ENCODE results near the gene IQCE.

GRCh38 chr7:2663121-2663886 lies 104.5 kb downstream of the IQCE start:
- TF ChIP-seq EZH2 (IDR thresholded peaks at IDR 0.05) (no peak), SP1 (IDR thresholded peaks at IDR 0.05; ENCODE audit: low read depth) (no peak), CTCF (IDR thresholded peaks at IDR 0.05 in 2 of 3, conservative IDR thresholded peaks at IDR 0.05 in 1 of 3; ENCODE audit: borderline replicate concordance in 1 of 3, insufficient read depth in 1 of 3, low read depth in 2 of 3, low read length in 2 of 3) (no peak), POLR2A (IDR thresholded peaks at IDR 0.05; ENCODE audit: borderline replicate concordance, extremely low read depth, insufficient read depth, insufficient read length) (no peak), SIN3A (IDR thresholded peaks at IDR 0.05; ENCODE audit: low read depth) (no peak), YY1 (IDR thresholded peaks at IDR 0.05; ENCODE audit: extremely low read depth, insufficient replicate concordance, low read depth, low read length) (no peak), FOSL1 (IDR thresholded peaks at IDR 0.05; ENCODE audit: low read depth) (no peak), POLR2AphosphoS5 (IDR thresholded peaks at IDR 0.05; ENCODE audit: low read depth, low read length) (peak; percentile 23; the same call in 1 of the 2 replicates)
- TF ChIP-seq, protein P1, sequence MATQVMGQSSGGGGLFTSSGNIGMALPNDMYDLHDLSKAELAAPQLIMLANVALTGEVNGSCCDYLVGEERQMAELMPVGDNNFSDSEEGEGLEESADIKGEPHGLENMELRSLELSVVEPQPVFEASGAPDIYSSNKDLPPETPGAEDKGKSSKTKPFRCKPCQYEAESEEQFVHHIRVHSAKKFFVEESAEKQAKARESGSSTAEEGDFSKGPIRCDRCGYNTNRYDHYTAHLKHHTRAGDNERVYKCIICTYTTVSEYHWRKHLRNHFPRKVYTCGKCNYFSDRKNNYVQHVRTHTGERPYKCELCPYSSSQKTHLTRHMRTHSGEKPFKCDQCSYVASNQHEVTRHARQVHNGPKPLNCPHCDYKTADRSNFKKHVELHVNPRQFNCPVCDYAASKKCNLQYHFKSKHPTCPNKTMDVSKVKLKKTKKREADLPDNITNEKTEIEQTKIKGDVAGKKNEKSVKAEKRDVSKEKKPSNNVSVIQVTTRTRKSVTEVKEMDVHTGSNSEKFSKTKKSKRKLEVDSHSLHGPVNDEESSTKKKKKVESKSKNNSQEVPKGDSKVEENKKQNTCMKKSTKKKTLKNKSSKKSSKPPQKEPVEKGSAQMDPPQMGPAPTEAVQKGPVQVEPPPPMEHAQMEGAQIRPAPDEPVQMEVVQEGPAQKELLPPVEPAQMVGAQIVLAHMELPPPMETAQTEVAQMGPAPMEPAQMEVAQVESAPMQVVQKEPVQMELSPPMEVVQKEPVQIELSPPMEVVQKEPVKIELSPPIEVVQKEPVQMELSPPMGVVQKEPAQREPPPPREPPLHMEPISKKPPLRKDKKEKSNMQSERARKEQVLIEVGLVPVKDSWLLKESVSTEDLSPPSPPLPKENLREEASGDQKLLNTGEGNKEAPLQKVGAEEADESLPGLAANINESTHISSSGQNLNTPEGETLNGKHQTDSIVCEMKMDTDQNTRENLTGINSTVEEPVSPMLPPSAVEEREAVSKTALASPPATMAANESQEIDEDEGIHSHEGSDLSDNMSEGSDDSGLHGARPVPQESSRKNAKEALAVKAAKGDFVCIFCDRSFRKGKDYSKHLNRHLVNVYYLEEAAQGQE (IDR thresholded peaks at IDR 0.05; ENCODE audit: low read depth): no peak
